Epithelial cell of proximal tubule (primary cell): ENCODE results near the gene KLK15. TPM values are rescaled to one million over a fixed set of nuclear protein-coding genes. Genes with fewer than 3 reads are reported as not detected.

Source experiments
- DNase-seq: peaks from one replicate; pipeline ENCODE4 v3.0.0-alpha.2; 2011; ENCODE audit warnings: low read depth
- H3K4me3 ChIP-seq: 2 replicates; pipeline ENCODE4 v1.5.1; 2011; ENCODE audit warnings: low read depth, mild to moderate bottlenecking, low read length
- total RNA-seq: library from RNA; depleted of rRNA; stranded (reverse); fragments of >200 nt; gene quantifications from 2 replicates; pipeline ENCODE4 v1.2.3, GENCODE V29; 2015
- TF ChIP-seq, protein P1 (sequence below): conservative IDR thresholded peaks from 2 replicates; pipeline ENCODE4 v1.5.1; 2012; ENCODE audit warnings: low read depth, mild to moderate bottlenecking, low read length

The KLK15 gene
- total RNA-seq, 1 donor from 2014 or later: not detected

DNA sequence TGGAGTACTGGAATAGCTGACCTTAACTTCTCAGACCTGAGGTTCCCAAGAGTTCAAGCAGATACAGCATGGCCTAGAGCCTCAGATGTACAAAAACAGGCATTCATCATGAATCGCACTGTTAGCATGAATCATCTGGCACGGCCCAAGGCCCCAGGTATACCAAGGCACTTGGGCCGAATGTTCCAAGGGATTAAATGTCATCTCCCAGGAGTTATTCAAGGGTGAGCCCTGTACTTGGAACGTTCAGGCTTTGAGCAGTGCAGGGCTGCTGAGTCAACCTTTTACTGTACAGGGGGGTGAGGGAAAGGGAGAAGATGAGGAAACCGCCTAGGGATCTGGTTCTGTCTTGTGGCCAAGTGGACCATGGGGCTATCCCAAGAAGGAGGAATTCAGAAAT, 27.6 kb upstream of the KLK15 start:
- TF ChIP-seq, protein P1, sequence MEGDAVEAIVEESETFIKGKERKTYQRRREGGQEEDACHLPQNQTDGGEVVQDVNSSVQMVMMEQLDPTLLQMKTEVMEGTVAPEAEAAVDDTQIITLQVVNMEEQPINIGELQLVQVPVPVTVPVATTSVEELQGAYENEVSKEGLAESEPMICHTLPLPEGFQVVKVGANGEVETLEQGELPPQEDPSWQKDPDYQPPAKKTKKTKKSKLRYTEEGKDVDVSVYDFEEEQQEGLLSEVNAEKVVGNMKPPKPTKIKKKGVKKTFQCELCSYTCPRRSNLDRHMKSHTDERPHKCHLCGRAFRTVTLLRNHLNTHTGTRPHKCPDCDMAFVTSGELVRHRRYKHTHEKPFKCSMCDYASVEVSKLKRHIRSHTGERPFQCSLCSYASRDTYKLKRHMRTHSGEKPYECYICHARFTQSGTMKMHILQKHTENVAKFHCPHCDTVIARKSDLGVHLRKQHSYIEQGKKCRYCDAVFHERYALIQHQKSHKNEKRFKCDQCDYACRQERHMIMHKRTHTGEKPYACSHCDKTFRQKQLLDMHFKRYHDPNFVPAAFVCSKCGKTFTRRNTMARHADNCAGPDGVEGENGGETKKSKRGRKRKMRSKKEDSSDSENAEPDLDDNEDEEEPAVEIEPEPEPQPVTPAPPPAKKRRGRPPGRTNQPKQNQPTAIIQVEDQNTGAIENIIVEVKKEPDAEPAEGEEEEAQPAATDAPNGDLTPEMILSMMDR: no peak
- no peak for DNase-seq
- H3K4me3 ChIP-seq: no peak overlapping the region

DNA sequence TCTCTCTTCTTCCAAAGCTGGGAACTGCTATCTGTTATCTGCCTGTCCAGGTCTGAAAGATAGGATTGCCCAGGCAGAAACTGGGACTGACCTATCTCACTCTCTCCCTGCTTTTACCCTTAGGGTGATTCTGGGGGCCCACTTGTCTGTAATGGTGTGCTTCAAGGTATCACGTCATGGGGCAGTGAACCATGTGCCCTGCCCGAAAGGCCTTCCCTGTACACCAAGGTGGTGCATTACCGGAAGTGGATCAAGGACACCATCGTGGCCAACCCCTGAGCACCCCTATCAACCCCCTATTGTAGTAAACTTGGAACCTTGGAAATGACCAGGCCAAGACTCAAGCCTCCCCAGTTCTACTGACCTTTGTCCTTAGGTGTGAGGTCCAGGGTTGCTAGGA, 26.5 kb upstream of the KLK15 start:
- no peak for DNase-seq
- TF ChIP-seq, protein P1: no peak
- H3K4me3 ChIP-seq: no peak overlapping the region

DNA sequence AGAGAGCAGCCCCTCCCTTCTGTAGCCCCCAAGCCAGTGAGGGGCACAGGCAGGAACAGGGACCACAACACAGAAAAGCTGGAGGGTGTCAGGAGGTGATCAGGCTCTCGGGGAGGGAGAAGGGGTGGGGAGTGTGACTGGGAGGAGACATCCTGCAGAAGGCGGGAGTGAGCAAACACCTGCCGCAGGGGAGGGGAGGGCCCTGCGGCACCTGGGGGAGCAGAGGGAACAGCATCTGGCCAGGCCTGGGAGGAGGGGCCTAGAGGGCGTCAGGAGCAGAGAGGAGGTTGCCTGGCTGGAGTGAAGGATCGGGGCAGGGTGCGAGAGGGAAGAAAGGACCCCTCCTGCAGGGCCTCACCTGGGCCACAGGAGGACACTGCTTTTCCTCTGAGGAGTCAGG, 25.5 kb upstream of the KLK15 start:
- no peak for DNase-seq
- TF ChIP-seq, protein P1: no peak
- H3K4me3 ChIP-seq: no peak overlapping the region

GRCh38 chr19:50857366-50857765, 24.0 kb upstream of the KLK15 start:
- TF ChIP-seq, protein P1: no peak
- H3K4me3 ChIP-seq: no peak overlapping the region
- DNase-seq: no peak

- DNase-seq: no peak
- TF ChIP-seq, protein P1: no peak
- H3K4me3 ChIP-seq: no peak within 1 kb of the TSS
These were observed 21.4 kb upstream of the KLK15 start, which contains the start of gene KLK3 for GRCh38 chr19:50854636-50855410. TSS of gene KLK3 (plus strand) at chr19:50854915. CDS start at chr19:50854956, 41 bp downstream.

DNA sequence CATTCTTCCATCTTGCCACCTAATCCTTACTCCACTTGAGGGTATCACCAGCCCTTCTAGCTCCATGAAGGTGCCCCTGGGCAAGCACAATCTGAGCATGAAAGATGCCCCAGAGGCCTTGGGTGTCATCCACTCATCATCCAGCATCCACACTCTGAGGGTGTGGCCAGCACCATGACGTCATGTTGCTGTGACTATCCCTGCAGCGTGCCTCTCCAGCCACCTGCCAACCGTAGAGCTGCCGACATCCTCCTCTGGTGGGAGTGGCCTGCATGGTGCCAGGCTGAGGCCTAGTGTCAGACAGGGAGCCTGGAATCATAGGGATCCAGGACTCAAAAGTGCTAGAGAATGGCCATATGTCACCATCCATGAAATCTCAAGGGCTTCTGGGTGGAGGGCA, 18.2 kb upstream of the KLK15 start:
- TF ChIP-seq, protein P1: no peak
- DNase-seq: no peak
- no peak overlapping the region for H3K4me3 ChIP-seq

GRCh38 chr19:50850738-50851137, 17.4 kb upstream of the KLK15 start:
- no peak for DNase-seq
- H3K4me3 ChIP-seq: no peak overlapping the region
- TF ChIP-seq, protein P1: no peak
